ENCODE measurements around the gene ACOX3.

- TF ChIP-seq, protein P1, sequence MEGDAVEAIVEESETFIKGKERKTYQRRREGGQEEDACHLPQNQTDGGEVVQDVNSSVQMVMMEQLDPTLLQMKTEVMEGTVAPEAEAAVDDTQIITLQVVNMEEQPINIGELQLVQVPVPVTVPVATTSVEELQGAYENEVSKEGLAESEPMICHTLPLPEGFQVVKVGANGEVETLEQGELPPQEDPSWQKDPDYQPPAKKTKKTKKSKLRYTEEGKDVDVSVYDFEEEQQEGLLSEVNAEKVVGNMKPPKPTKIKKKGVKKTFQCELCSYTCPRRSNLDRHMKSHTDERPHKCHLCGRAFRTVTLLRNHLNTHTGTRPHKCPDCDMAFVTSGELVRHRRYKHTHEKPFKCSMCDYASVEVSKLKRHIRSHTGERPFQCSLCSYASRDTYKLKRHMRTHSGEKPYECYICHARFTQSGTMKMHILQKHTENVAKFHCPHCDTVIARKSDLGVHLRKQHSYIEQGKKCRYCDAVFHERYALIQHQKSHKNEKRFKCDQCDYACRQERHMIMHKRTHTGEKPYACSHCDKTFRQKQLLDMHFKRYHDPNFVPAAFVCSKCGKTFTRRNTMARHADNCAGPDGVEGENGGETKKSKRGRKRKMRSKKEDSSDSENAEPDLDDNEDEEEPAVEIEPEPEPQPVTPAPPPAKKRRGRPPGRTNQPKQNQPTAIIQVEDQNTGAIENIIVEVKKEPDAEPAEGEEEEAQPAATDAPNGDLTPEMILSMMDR (conservative IDR thresholded peaks at IDR 0.05; ENCODE audit: low read depth, low read length): no peak
- TF ChIP-seq EZH2 (IDR thresholded peaks at IDR 0.05; ENCODE audit: low read length, unreplicated experiment) (no peak), EZH2phosphoT487 (IDR thresholded peaks at IDR 0.05; ENCODE audit: borderline replicate concordance, low read length) (no peak)
Measured at GRCh38 chr4:8401665-8402064, 38.9 kb downstream of the ACOX3 start.
